Left renal cortex interstitium (tissue), 4 donors: ENCODE data around the gene DUSP8. TPM values are rescaled to one million over a fixed set of nuclear protein-coding genes. Genes with fewer than 3 reads are reported as not detected.
"Not testable (repeated sequence)": the region's sequence is repeated elsewhere in the genome, so short reads cannot be mapped to it uniquely, and the experiment has no call there.

Experiments
- DNase-seq, 4 donors: peaks; one replicate each; pipeline ENCODE4 v3.0.0-alpha.2; 2013; ENCODE audit warnings: low read depth in 4 of 4, low spot score in 2 of 4, missing footprints in 1 of 4
- polyA plus RNA-seq, 4 donors: library from polyadenylated mRNA; unstranded; fragments of 120-200 nt; gene quantifications; one replicate each; pipeline ENCODE4 v1.2.1, GENCODE V29; 2013; ENCODE audit not compliant: insufficient read length in 4 of 4

Gene DUSP8
- polyA plus RNA-seq, 4 donors: 2.6 to 5.0 (median 3.6) TPM

DNA sequence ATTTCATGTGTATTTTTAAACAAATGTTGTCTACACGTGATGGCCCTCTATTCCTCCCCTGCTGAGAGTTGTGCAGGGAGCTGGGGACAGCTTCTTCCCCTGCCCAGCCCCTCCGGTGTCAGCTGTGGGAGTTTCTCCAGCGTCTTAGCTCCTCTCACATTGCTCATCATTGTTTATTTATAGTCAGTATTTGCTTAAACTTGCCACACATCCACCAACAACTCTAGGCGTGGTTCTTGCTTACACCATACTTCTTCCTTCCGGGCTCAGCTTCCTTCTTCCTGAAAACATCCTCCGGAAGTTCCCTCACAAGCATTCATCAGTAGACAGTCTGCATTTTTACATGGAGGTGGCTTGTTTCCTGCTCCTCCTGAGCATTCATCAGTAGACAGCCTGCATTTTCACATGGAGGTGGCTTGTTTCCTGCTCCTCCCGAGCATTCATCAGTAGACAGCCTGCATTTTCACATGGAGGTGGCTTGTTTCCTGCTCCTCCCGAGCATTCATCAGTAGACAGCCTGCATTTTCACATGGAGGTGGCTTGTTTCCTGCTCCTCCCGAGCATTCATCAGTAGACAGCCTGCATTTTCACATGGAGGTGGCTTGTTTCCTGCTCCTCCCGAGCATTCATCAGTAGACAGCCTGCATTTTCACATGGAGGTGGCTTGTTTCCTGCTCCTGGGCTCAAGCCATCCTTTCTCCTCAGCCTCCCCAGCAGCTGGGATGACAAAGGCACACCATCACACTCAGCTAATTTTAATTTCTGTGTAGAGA lies 17.3 kb upstream of the DUSP8 start:
- DNase-seq: not testable (repeated sequence)

DNA sequence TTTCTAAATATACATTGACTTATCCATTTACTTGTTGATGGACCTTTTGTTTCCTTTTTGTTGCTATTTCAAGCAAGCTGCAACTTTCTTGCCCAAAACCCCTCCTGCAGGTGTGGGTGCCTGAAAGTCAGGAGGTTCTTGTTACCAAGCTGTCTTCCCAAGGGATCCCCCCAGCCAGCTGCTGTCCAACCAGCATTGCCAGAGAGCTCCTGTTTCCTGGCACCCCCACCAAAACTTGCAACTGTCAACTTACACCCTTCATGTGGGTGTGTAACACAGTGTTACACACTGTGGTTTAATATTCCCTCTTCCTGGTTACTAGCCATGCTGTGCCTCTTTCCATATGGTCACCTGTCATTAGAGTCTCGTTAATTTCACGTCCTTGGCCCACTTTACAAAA lies 14.6 kb upstream of the DUSP8 start:
- no peak for DNase-seq

DNA sequence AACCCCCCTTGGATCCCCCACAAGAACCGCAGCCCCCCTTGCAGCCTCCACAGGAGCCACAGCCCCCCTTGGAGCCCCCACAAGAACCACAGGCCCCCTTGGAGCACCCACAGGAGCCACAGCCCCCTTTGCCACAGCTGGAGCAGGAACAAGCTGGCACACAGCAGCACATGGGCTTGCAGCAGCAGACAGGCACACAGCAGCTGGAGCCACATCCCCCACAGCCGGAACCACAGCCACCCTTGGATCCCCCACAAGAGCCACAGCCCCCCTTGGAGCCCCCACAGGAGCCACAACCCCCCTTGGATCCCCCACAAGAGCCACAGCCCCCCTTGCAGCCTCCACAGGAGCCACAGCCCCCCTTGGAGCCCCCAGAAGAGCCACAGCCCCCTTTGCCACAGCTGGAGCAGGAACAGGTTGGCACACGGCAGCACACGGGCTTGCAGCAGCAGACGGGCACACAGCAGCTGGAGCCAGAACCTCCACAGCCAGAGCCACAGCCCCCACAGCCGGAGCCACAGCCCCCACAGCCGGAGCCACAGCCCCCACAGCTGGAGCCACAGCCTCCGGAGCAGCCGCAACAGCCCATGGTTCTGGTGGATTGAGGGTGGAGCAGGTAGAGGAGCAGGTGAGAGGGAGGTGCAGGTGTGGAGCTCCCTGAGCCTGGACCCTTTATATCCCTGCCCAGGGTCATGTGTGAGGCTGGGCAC lies 12.7 kb upstream of the DUSP8 start, which contains the start of gene KRTAP5-1:
KRTAP5-1 (minus strand) TSS at position 623 of the 710 bp plus-strand sequence; CDS start at position 589, 34 bp downstream.
- DNase-seq: not testable (repeated sequence)

DNA sequence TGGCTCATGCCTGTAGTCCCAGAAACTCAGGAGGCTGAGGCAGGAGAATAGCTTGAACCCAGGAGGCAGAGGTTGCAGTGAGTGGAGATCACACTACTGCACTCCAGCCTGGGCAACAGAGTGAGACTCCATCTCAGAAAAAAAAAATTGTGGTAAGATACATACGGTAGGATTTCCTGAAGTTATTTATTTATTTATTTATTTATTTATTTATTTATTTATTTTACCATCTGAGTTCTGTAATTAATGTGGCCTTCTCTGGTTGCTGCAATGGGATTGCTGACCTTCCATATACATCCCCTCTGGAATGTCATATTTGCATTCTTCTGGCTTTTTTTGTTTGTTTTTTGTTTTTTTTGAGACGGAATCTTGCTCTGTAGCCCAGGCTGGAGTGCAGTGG lies 10.8 kb upstream of the DUSP8 start:
- not testable (repeated sequence) for DNase-seq

DNA sequence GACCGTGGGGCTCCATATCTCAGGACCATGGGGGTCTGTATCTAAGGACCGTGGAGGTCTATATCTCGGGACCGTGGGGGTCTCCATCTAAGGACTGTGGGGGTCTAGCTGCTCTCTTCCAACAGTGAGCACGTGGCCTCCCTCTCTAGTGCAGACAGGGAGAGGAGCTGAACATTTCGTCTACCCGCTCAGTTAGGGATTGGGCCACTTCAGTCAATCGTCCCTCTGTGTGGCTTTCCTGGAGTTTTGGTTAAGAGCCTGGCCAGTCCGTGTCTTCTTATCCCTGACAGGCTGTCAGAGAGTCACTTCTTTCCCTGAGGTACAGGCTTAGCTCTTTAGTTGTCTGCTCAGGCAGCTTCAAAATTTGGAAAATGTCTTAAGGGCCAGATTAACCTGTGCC lies 9.9 kb upstream of the DUSP8 start:
- no peak for DNase-seq

DNA sequence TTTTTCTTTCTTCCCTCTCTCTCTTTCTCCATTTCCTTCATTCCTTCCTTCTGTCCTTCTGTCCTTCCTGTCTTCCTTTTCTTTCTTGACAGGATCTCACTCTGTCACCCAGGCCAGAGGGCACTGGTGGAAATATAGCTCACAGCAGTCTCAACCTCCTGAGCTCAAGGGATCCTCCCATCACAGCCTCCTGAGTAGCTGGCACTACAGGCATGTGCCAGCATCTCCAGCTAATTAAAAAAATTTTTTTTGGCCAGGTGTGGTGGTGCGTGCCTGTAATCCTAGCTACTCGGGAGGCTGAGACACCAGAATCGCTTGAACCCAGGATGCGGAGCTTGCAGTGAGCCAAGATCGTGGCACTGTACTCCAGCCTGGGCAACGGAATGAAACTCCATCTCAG lies 4.8 kb upstream of the DUSP8 start:
- no peak for DNase-seq

DNA sequence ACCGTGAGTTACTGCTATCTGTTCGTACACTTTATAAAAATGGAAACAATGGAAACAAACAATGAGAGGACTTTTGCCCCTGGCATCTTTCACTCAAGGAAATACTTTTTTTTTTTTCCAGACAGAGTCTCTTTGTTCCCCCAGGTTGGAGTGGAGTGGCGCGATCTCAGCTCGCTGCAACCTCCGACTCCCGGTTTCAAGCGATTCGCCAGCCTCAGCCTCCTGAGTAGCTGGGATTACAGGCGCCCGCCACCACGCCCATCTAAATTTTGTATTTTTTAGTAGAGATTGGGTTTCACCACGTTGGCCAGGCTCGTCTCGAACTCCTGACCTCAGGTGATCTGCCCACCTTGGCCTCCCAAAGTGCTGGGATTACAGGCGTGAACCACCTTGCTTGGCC lies 3.7 kb upstream of the DUSP8 start:
- not testable (repeated sequence) for DNase-seq

DNA sequence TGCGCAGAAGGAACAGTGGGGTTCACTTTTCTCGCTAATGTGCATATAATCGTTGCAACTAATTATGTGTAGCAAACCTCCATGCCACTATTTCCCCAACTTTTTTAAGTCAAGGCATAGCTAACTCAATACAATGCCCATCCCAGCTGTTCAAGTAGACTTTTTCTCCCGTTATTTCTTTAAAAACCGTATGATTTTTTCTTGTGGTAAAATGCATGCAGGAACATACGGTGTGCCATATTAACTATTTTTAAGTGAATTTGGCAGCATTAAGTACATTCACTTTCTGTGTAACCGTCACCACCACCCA lies 2.8 kb upstream of the DUSP8 start:
- no peak for DNase-seq

DNA sequence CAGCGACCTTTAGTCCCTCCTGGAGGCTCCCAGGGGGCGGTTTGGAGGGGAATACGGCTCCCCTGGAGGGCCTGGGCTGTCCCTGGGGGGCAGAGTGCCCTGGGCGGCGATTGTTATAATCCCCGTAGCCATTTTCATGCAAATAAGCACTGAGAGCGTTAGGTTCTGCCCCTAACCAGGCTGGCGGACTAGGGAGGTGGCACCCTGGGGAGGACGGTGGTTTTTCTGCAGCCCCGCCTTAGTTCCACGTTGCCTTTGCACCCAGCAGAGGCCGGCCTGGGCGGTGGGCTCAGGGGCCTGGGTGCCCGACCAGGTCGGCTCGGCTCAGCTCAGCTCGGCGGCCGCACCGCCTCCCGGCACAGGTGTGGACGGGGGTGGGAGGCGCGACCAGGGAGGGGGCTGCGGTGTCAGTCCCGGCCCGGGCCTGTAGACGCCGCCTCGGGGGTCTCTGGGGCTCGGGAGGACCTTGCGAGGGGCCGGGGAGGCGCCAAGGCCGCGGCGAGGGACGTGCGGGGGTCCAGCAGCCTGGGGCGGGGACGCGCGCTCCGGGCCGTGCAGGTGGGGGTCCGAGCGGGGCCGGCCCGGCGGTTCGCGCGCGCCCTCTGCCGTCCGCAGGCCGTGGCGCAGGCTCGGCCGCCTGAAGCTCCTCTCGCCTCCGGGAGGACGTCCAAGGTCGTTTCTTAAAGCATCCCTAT lies 2.3 kb upstream of the DUSP8 start:
- no peak for DNase-seq

DNA sequence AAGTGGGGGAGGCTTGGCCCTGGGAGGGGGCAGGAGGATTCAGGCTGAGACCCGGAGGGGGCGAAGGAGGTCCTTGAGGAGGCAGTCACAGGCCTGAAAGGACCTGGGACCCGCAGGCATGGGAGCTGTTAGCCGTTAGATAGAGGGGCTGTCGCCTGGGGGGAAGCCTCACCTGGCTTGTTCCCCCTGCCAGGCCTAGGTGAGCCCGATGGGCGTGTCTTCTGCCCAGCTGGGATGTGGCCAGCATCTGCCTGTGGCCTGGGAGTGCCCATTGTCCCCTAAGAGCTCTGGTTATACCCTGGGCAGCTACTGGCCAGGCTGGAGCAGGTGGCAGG lies 1.8 kb upstream of the DUSP8 start:
- no peak for DNase-seq

DNA sequence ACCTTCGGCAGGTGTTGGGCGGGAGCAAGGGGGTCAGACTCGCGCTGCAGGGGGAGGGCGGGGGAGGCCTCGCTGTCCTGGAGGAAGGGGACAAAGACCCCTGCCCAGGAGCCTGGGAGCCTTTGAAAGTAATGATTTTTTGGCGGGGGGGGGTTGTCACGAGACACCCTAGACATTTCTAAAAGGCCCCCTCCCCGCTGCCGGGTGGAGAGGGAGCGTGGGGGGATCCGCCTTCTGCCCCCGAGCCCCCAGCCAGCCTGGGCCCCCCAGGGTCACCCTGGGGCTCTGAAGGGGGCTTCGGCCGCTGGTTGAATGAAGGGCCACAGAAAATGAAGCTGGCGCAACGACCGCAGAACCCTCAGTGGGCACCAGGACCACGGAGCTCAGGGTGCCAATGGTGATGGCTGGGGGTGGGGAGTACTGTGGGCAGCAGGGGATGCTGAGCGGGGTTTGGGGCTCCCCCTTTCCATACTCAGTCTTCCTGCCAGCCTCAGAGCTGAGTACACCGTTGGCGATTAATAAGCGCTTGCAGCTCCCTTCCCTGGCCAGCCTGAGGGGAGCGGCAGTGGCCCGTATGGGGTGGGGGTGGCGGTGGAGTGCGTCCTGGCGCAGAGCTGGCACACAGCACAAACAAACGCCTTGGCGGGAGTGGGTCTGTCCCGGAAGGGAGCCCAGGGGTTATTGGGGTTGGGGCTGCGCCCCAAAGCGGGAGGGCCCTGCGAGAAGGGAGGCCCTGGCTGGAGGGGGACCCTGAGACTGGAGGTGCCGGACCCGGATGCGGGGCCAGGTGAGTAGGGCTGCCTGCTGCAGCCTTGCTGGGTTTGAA lies 1.2 kb upstream of the DUSP8 start:
- DNase-seq: no peak

DNA sequence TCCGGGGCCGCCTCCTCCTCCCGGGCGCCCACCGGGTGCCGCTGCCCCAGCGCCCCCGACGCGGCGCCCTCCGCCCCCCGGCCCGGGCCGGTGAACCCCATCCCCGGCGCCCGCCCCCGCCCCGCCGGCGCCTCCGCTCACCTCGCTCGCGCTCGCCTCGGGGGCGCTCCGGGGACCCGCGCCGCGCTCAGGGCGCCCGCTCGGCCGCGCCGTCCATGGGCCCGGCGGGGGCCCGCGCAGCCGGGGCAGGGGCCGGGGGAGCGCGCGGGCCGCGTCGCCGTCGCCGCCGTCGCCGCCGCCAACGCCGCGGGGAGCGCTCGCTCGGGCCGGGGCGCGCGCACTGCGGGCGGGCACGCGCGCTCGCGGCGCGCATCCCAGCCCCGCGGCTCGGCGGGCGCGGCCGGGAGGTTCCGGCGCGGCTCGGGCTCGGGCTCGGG lies 293 bp downstream of the DUSP8 start:
- DNase-seq: no peak

DNA sequence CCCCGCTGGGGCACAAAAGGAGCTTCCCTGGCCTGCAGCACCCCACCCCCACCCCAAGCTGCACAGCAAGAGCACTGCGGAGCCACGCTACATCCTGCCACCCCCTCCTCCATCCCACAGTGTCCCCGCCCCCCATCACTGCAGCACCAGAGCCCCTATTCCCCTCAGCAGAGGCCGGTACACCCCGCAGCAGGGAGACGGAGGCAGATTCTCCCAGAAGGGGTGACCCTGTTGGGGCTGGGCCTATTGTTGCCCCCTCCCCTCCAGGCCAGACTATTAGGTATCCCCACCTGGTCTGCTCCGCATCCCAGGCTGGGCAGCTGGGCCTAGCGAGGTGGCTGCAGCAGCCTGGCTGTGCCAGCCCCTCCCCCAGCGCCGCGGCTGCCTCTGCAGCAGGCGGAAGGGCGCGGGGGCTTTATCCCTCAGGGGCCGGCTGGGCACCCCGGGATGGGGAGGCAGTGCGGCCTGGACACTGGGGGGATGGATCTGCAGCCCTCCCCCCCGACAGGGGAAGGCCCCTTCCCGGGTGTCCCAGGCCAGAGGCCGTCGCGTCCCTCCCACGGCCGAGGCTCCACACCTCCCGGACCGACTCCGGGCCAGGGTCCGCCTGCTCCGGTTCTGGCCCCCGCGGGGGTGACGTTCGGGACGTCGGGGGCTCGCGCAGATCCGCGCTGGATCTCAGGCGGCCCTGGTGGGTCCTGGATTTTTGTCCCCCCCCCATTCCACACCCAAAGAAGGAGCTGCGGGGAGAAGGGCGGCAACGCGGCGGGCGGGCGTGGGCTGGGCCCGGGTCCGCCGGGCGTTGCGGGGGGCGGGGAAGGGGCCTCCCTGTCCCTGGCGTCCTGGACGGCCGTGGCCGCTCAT lies 943 bp downstream of the DUSP8 start:
- no peak for DNase-seq

DNA sequence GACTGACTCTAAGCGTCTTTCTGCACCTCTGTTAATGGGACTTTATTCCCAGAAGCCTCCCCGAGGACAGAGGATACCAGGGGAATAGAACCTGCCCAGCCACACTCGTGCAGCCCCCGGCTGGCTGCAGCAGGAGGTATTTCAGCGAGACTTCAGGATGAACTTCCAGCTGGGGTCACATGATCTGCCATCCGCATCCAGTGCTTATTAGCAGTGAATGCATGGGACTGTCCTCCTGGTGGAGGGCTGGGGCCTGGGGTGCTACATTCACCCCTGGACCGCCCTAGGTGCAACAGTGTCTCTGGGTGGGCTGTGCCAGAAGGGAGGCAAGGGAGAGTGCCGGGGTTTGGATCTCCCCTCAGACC lies 1.6 kb downstream of the DUSP8 start:
- DNase-seq: no peak

DNA sequence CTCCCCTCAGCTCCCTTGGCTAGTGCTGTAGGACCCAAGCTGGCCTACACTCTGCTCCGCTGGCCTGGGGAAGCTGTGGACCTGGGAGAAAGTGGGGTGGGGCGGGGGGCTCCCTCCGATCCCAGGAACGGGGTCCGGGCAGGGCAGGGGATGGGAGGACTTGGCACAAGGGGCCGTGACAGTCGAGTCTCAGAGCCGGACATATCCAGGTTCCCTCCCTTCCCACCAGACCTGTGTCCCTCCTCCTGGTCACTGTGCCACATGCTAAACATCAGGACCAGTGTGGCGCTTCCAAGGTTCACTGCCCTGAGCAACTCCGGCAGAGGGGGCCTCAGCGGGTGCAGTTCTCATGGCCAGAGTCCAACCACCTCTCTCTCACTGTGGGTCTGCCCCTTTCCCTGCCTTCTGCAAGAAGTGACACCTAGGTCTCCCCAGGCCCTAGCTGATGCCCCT lies 2.0 kb downstream of the DUSP8 start:
- DNase-seq: no peak

DNA sequence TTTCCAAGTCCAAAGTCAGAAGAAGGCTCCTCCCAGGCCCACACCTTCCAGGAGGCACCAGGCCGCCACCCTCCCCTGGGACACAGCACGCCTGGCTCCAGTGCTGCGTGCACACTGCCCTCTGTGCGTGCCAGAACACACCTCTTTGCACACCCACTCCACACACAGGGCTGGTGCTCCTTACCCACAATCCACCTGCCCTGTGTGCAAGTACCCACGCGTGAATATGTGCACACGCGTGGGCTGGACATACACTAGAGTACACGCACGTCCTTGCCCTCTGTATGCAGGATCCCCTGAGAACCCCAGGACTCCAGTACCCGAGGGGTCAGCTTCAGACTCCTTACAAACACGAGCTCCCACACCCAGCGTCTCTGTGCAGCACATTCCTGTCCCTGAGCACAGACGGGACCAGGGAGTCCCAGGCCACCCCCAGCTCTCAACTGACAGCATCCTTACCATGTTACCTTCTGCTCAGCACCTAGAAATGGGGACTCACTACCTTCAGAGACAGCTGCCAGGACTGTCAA lies 2.8 kb downstream of the DUSP8 start:
- DNase-seq: no peak

DNA sequence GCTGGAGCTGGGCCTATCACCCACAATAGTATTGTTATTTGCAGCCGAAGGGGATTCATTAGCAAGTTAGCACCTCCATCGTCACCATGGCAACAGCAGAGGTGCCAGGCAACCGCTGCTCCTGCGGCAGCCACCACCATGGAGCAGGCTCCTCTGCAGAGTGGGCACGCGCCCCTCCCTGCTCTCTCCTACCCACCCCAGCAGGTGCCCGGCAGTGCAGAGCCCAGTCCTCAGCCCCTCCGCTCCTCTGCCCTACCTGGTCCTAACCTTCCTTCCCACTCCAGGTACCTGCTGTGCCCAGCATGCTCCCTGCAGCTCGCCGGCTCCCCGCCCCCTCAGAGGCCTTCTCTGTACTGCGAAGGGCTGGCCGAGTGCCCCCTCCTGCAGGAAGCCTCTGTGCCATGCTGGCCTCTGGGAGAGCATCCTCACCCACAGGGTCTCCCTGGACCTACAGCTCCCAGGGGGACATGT lies 3.6 kb downstream of the DUSP8 start:
- DNase-seq: no peak

DNA sequence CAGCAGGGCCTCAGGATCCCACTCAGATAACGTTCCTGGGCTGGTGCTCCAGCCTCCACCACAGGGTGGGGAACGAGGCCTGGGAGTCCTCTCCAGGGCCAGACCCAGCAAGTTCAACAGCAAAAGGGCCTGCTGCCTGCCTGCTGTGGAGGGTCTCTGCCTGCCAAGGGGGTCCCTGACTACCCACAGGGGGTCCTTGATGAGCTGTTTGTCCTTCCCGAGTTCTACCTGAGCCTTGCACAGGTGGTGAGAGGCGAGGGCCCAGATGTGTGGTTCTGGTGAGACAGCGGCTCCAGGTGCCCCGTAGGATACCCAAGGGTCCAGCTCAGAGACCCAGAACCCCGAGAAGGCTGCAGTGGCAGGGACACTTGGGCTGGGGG lies 4.4 kb downstream of the DUSP8 start:
- no peak for DNase-seq

DNA sequence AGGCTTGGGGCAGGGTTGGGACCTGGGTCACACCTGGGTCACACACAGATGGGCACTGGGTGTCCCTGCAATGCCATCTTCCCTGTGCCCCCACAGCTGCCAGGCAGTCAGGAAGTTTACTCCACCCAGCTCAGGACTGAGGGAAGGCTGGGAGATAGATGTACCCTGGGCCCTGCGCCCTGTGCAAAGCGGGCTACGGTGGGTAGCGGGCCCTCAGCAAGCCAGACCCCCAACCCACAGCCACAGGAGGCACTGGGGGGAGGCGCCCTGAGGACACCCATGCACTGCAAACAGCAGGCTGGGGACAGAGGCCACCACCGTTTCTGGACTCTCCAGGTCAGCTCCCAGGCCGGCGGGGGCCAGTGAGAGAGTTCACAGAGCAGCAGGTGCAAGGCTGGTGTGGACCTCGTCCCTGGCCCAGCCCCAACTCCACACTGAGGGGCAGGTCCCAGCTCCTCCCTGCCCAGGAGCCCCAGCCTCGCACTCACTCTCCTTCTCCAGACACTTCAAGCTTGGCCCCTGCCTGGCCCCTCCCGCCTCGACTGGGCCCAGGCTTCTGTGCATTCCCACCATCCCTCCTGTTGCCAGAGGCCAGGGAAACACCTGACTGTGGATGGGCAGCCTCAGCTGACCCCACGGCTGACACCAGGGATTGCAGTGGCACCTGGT lies 4.9 kb downstream of the DUSP8 start:
- DNase-seq: no peak
